ENCODE measurements around the gene LRRC46.

The LRRC46 gene

GRCh38 chr17:47818002-47818695 lies 13.3 kb upstream of the LRRC46 start:
- Histone ChIP-seq H3K4me1 (ENCODE audit: control insufficient read depth, insufficient read depth, low read length) (peaks cover 19% of the 10 kb centered on the region), H3K4me3 (ENCODE audit: low read length in 2 of 2) (no peak overlapping the region), H3K27me3 (ENCODE audit: control insufficient read depth in 1 of 2, insufficient read depth in 2 of 2, low read length in 2 of 2) (peaks cover 0 to 6% of the 10 kb centered on the region in 2 donors), H3K9me3 (ENCODE audit: control insufficient read depth in 2 of 2, low read length in 2 of 2) (no peaks in the 10 kb centered on the region), H3K36me3 (ENCODE audit: control insufficient read depth in 2 of 2, insufficient read depth in 2 of 2, low read length in 2 of 2) (peaks cover 0 to 21% of the 10 kb centered on the region in 2 donors), H3K9ac (ENCODE audit: low read length in 2 of 2) (no peak overlapping the region), H3K27ac (ENCODE audit: low read length) (no peak overlapping the region)

GRCh38 chr17:47819475-47819874 lies 12.0 kb upstream of the LRRC46 start:
- Histone ChIP-seq H3K36me3 (ENCODE audit: control insufficient read depth in 2 of 2, insufficient read depth in 2 of 2, low read length in 2 of 2) (peaks cover 11 to 34% of the 10 kb centered on the region in 2 donors), H3K27ac (ENCODE audit: low read length) (no peak overlapping the region), H3K4me1 (ENCODE audit: control insufficient read depth, insufficient read depth, low read length) (peaks cover 19% of the 10 kb centered on the region)

DNA sequence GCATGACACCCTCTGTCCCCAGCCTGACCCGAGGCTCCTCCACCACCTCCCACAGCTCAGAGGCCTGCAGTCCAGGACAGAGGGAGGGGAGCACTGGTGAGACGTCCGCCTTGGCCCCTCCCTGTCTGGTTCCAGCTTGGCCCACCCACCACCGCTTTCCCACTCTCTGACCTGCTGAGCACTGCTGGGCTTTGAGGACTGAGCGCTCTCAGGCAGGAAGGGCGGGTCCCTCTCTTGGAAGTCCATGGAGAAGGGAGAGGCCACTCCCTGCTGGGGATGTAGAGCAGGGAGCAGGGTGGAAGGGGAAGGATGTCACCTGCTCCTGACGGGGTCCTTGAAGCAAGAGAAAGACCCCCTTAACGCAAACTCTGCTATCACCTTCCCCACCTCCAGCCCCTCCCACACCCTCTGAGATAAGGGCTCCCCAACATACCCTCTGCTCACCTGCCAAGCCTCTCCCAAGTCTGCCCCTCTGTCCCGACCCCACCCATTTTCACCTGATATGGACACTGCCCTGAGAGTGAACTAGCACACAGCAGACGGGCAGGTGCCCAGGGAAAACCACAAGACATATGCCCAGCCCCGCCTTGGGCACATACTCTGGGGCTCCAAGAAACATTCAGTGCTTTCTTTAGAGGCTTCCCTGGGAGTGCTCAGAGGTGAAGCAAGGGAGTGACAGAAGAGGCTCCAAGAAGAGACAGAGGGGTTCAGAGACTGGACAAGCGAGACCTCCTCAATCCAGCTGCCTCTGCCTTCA lies 11.3 kb upstream of the LRRC46 start:
- peaks cover 19% of the 10 kb centered on the region for H3K4me1 ChIP-seq (ENCODE audit: control insufficient read depth, insufficient read depth, low read length)
- H3K27ac ChIP-seq (ENCODE audit: low read length) = no peak overlapping the region
- peak overlapping the region in 1 of 2 donors; percentile 13 for H3K9ac ChIP-seq (ENCODE audit: low read length in 2 of 2)
- no peak overlapping the region for H3K4me3 ChIP-seq (ENCODE audit: low read length in 2 of 2)
- H3K9me3 ChIP-seq (ENCODE audit: control insufficient read depth in 2 of 2, low read length in 2 of 2) = no peaks in the 10 kb centered on the region
- peaks cover 11 to 32% of the 10 kb centered on the region in 2 donors for H3K36me3 ChIP-seq (ENCODE audit: control insufficient read depth in 2 of 2, insufficient read depth in 2 of 2, low read length in 2 of 2)
- H3K27me3 ChIP-seq (ENCODE audit: control insufficient read depth in 1 of 2, insufficient read depth in 2 of 2, low read length in 2 of 2) = peaks cover 0 to 6% of the 10 kb centered on the region in 2 donors

More at GRCh38 chr17:47819475-47819874, 12.0 kb upstream of the LRRC46 start:
- no peak overlapping the region for H3K4me3 ChIP-seq (ENCODE audit: low read length in 2 of 2)
- H3K9ac ChIP-seq (ENCODE audit: low read length in 2 of 2) = no peak overlapping the region
- no peaks in the 10 kb centered on the region for H3K9me3 ChIP-seq (ENCODE audit: control insufficient read depth in 2 of 2, low read length in 2 of 2)
- H3K27me3 ChIP-seq (ENCODE audit: control insufficient read depth in 1 of 2, insufficient read depth in 2 of 2, low read length in 2 of 2) = peaks cover 0 to 6% of the 10 kb centered on the region in 2 donors

DNA sequence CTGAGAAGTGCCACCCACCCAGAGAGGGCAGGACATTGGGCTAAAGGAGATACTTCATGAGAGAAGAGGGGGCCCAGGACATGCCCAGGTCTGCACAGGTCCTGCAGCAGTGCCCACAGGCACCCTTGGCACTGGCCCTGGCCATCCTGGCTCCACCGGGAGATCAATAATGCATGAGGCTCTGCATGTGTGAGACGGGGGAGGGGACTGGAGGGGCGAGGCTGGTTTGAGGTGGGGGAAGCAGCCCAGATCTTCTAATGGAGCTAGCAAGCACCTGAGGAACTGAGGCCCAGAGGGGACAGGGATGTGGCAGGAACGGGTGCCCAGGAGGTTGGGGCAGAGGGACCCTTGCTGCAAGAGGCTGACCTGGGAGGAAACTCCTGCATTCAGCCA lies 10.4 kb upstream of the LRRC46 start:
- peaks cover 19% of the 10 kb centered on the region for H3K4me1 ChIP-seq (ENCODE audit: control insufficient read depth, insufficient read depth, low read length)
- H3K9me3 ChIP-seq (ENCODE audit: control insufficient read depth in 2 of 2, low read length in 2 of 2) = no peaks in the 10 kb centered on the region
- peaks cover 15 to 33% of the 10 kb centered on the region in 2 donors for H3K36me3 ChIP-seq (ENCODE audit: control insufficient read depth in 2 of 2, insufficient read depth in 2 of 2, low read length in 2 of 2)
- no peak overlapping the region for H3K27ac ChIP-seq (ENCODE audit: low read length)
- peak overlapping the region; percentile 66 to 81 for H3K4me3 ChIP-seq (ENCODE audit: low read length in 2 of 2)
- H3K27me3 ChIP-seq (ENCODE audit: control insufficient read depth in 1 of 2, insufficient read depth in 2 of 2, low read length in 2 of 2) = peaks cover 0 to 6% of the 10 kb centered on the region in 2 donors
- peak overlapping the region; percentile 66 to 72 for H3K9ac ChIP-seq (ENCODE audit: low read length in 2 of 2)

- Histone ChIP-seq H3K36me3 (ENCODE audit: control insufficient read depth in 2 of 2, insufficient read depth in 2 of 2, low read length in 2 of 2) (peaks cover 22 to 35% of the 10 kb centered on the region in 2 donors), H3K4me3 (ENCODE audit: low read length in 2 of 2) (peak within 1 kb of the TSS; percentile 66 to 81), H3K27me3 (ENCODE audit: control insufficient read depth in 1 of 2, insufficient read depth in 2 of 2, low read length in 2 of 2) (peaks cover 0 to 6% of the 10 kb centered on the region in 2 donors), H3K4me1 (ENCODE audit: control insufficient read depth, insufficient read depth, low read length) (peaks cover 19% of the 10 kb centered on the region), H3K9ac (ENCODE audit: low read length in 2 of 2) (peak within 1 kb of the TSS; percentile 66 to 72), H3K9me3 (ENCODE audit: control insufficient read depth in 2 of 2, low read length in 2 of 2) (no peaks in the 10 kb centered on the region), H3K27ac (ENCODE audit: low read length) (no peak within 1 kb of the TSS)
These were observed 9.8 kb upstream of the LRRC46 start, which contains the start of gene OSBPL7 for GRCh38 chr17:47821424-47822391. Gene OSBPL7 (minus strand): TSS chr17:47821794. CDS start chr17:47820278, 1,516 bp downstream.

GRCh38 chr17:47822785-47823184 lies 8.7 kb upstream of the LRRC46 start:
- Histone ChIP-seq H3K36me3 (ENCODE audit: control insufficient read depth in 2 of 2, insufficient read depth in 2 of 2, low read length in 2 of 2) (peaks cover 28 to 38% of the 10 kb centered on the region in 2 donors), H3K9me3 (ENCODE audit: control insufficient read depth in 2 of 2, low read length in 2 of 2) (no peaks in the 10 kb centered on the region), H3K27me3 (ENCODE audit: control insufficient read depth in 1 of 2, insufficient read depth in 2 of 2, low read length in 2 of 2) (peaks cover 0 to 6% of the 10 kb centered on the region in 2 donors), H3K4me1 (ENCODE audit: control insufficient read depth, insufficient read depth, low read length) (peaks cover 19% of the 10 kb centered on the region), H3K9ac (ENCODE audit: low read length in 2 of 2) (no peak overlapping the region), H3K27ac (ENCODE audit: low read length) (no peak overlapping the region), H3K4me3 (ENCODE audit: low read length in 2 of 2) (no peak overlapping the region)

DNA sequence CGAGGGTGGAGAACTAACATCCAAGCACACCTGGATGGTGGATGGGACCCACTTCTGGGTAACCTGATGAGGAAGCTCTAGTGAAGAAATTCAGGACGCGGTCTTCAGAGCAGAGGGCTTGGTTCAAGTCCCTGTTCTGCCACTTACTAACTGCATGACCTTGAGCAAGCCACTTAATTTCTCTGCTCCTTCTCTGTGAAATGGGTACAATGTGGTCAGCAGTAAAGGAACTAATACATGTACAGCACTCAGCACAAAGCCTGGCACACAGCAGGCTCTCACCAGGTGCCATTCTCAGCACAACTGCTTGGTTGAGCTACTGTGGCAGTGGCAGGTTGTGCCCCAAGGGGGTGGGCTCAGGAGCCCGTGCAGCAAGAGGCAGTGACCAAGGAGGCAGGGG lies 8.0 kb upstream of the LRRC46 start:
- Histone ChIP-seq H3K27ac (ENCODE audit: low read length) (no peak overlapping the region), H3K4me1 (ENCODE audit: control insufficient read depth, insufficient read depth, low read length) (peaks cover 19% of the 10 kb centered on the region), H3K9ac (ENCODE audit: low read length in 2 of 2) (no peak overlapping the region), H3K27me3 (ENCODE audit: control insufficient read depth in 1 of 2, insufficient read depth in 2 of 2, low read length in 2 of 2) (peaks cover 0 to 6% of the 10 kb centered on the region in 2 donors), H3K36me3 (ENCODE audit: control insufficient read depth in 2 of 2, insufficient read depth in 2 of 2, low read length in 2 of 2) (peaks cover 33 to 42% of the 10 kb centered on the region in 2 donors), H3K4me3 (ENCODE audit: low read length in 2 of 2) (no peak overlapping the region), H3K9me3 (ENCODE audit: control insufficient read depth in 2 of 2, low read length in 2 of 2) (no peaks in the 10 kb centered on the region)

DNA sequence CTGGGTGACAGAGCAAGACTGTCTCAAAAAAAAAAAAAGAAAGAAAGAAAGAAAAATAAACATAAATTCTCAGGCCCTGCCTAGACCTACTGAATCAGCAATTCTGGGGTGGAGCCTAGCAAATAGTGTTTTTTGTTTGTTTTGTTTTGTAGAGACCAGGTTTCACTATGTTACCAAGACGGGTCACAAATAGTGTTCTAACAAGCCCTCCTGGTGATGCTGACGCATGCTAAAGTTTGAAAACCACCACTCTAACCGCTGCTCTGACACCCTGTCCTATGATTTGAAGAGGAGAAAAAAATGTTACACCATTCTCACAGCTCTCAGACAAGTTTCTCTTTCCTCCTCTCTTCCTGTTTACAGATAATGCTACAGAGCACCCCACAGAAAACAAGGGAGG lies 1.6 kb upstream of the LRRC46 start:
- no peak overlapping the region for H3K27ac ChIP-seq (ENCODE audit: low read length)
- peaks cover 22 to 24% of the 10 kb centered on the region in 2 donors for H3K36me3 ChIP-seq (ENCODE audit: control insufficient read depth in 2 of 2, insufficient read depth in 2 of 2, low read length in 2 of 2)
- peaks cover 23% of the 10 kb centered on the region for H3K4me1 ChIP-seq (ENCODE audit: control insufficient read depth, insufficient read depth, low read length)
- no peaks in the 10 kb centered on the region for H3K27me3 ChIP-seq (ENCODE audit: control insufficient read depth in 1 of 2, insufficient read depth in 2 of 2, low read length in 2 of 2)
- H3K9me3 ChIP-seq (ENCODE audit: control insufficient read depth in 2 of 2, low read length in 2 of 2) = no peaks in the 10 kb centered on the region
- H3K4me3 ChIP-seq (ENCODE audit: low read length in 2 of 2) = no peak overlapping the region
- H3K9ac ChIP-seq (ENCODE audit: low read length in 2 of 2) = no peak overlapping the region

DNA sequence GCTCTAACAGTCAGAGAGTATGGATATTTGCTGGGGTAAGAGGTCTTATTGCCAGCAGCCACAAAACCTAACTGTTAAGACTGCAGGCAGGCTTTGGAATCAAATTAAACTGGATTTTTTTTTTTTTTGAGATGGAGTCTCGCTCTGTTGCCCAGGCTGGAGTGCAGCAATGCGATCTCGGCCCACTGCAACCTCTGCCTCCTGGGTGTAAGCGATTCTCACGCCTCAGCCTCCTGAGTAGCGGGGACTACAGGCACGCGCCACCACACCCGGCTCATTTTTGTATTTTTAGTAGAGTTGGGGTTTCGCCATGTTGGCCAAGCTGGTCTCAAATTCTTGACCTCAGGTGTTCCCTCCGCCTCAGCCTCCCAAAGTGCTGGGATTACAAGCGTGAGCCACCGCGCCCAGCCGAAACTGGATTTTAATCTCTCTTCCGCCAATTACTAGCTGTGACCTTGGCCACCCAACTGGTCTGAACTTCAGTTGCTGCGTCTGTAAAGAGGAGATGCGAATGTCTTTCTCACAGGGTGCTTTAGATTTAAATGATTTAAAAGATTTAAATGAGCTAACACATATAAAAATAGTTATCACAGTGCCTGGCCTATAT lies 971 bp upstream of the LRRC46 start:
- H3K36me3 ChIP-seq (ENCODE audit: control insufficient read depth in 2 of 2, insufficient read depth in 2 of 2, low read length in 2 of 2) = peaks cover 19 to 20% of the 10 kb centered on the region in 2 donors
- peak overlapping the region; percentile 69 for H3K27ac ChIP-seq (ENCODE audit: low read length)
- peak overlapping the region; percentile 94 to 99 for H3K4me3 ChIP-seq (ENCODE audit: low read length in 2 of 2)
- H3K4me1 ChIP-seq (ENCODE audit: control insufficient read depth, insufficient read depth, low read length) = peaks cover 23% of the 10 kb centered on the region
- H3K9ac ChIP-seq (ENCODE audit: low read length in 2 of 2) = peak overlapping the region; percentile 79 to 97
- no peaks in the 10 kb centered on the region for H3K27me3 ChIP-seq (ENCODE audit: control insufficient read depth in 1 of 2, insufficient read depth in 2 of 2, low read length in 2 of 2)
- H3K9me3 ChIP-seq (ENCODE audit: control insufficient read depth in 2 of 2, low read length in 2 of 2) = no peaks in the 10 kb centered on the region

DNA sequence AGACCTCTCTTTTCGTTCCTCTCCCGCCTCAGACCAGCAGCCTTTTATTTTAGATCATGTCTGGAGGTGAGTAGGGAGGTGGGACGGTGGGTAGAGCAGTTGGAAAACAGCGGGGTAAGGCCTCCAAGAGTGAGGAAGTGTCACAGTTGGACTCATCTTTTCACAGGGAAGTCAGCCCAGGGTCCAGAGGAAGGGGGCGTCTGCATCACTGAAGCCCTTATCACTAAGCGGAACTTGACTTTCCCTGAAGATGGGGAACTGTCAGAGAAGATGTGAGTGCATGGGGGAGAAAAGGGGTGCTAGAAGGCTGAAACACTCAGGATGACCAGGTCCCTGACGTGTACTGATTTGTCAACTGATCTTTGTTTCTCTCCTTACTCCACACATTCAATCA lies 461 bp downstream of the LRRC46 start:
- H3K27me3 ChIP-seq (ENCODE audit: control insufficient read depth in 1 of 2, insufficient read depth in 2 of 2, low read length in 2 of 2) = no peaks in the 10 kb centered on the region
- peak overlapping the region; percentile 58 to 79 for H3K9ac ChIP-seq (ENCODE audit: low read length in 2 of 2)
- H3K9me3 ChIP-seq (ENCODE audit: control insufficient read depth in 2 of 2, low read length in 2 of 2) = no peaks in the 10 kb centered on the region
- peaks cover 23% of the 10 kb centered on the region for H3K4me1 ChIP-seq (ENCODE audit: control insufficient read depth, insufficient read depth, low read length)
- H3K4me3 ChIP-seq (ENCODE audit: low read length in 2 of 2) = peak overlapping the region; percentile 94 to 99
- H3K27ac ChIP-seq (ENCODE audit: low read length) = peak overlapping the region; percentile 69
- H3K36me3 ChIP-seq (ENCODE audit: control insufficient read depth in 2 of 2, insufficient read depth in 2 of 2, low read length in 2 of 2) = peaks cover 10 to 15% of the 10 kb centered on the region in 2 donors
